HepG2 (cell line): ENCODE data around the gene SYNE2.

Experiments
- ATF1 ChIP-seq: IDR thresholded peaks from 2 replicates; pipeline ENCODE4 v1.6.1; 2016; ENCODE audit warnings: mild to moderate bottlenecking, control low read depth
- CCDC6 ChIP-seq: sonication (generic); formaldehyde crosslinking; IDR thresholded peaks from 2 replicates; pipeline ENCODE4 v1.8.1; 2022; ENCODE audit warnings: mild to moderate bottlenecking, missing genetic modification reagents, moderate library complexity
- CTCF ChIP-seq: sonication (generic); formaldehyde crosslinking; IDR thresholded peaks from 2 replicates; pipeline ENCODE4 v1.5.0; 2020; ENCODE audit warnings: mild to moderate bottlenecking, missing genetic modification reagents, moderate library complexity
- E2F5 ChIP-seq: sonication (generic); formaldehyde crosslinking; conservative IDR thresholded peaks from 2 replicates; pipeline ENCODE4 v1.4.0; 2020; ENCODE audit warnings: missing genetic modification reagents
- GLI4 ChIP-seq: sonication (generic); formaldehyde crosslinking; IDR thresholded peaks from 2 replicates; pipeline ENCODE4 v1.5.1; 2020; ENCODE audit warnings: missing genetic modification reagents, mild to moderate bottlenecking, moderate library complexity, borderline replicate concordance
- NCOA2 ChIP-seq: sonication (generic); formaldehyde crosslinking; IDR thresholded peaks from 2 replicates; pipeline ENCODE4 v1.8.0; 2022; ENCODE audit warnings: inconsistent platforms
- NR0B2 ChIP-seq: sonication (generic); formaldehyde crosslinking; IDR thresholded peaks from 2 replicates; pipeline ENCODE4 v1.4.0; 2020; ENCODE audit warnings: mild to moderate bottlenecking, missing genetic modification reagents
- PAF1 ChIP-seq: IDR thresholded peaks from 2 replicates; pipeline ENCODE4 v1.6.1; 2016; ENCODE audit warnings: missing genetic modification reagents, missing compliant biosample characterization
- ZNF274 ChIP-seq: sonication (generic); formaldehyde crosslinking; IDR thresholded peaks from 2 replicates; pipeline ENCODE4 v1.5.1; 2020; ENCODE audit warnings: mild to moderate bottlenecking, missing genetic modification reagents
- ZNF580 ChIP-seq: IDR thresholded peaks from 2 replicates; pipeline ENCODE4 v1.6.1; 2016; ENCODE audit warnings: low read depth, borderline replicate concordance
- ZNF710 ChIP-seq: sonication (generic); formaldehyde crosslinking; IDR thresholded peaks from 2 replicates; pipeline ENCODE4 v1.5.0; 2020; ENCODE audit warnings: mild to moderate bottlenecking, missing genetic modification reagents, borderline replicate concordance

- TF ChIP-seq ATF1 = no peak
- no peak for TF ChIP-seq GLI4 (CRISPR knock-in tag)
- no peak for TF ChIP-seq CTCF (CRISPR knock-in tag)
- no peak for TF ChIP-seq ZNF710 (CRISPR knock-in tag)
- TF ChIP-seq ZNF274 = no peak
- no peak for TF ChIP-seq CCDC6 (CRISPR knock-in tag)
- TF ChIP-seq NR0B2 (CRISPR knock-in tag) = no peak
- TF ChIP-seq E2F5 = no peak
- no peak for TF ChIP-seq ZNF580 (CRISPR knock-in tag)
- no peak for TF ChIP-seq PAF1 (CRISPR knock-in tag)
- TF ChIP-seq NCOA2 (CRISPR knock-in tag) = no peak
Measured at GRCh38 chr14:63857466-63858030, 4.7 kb downstream of the SYNE2 start.
